ENCODE data around the gene EVC. TPM values are rescaled to one million over a fixed set of nuclear protein-coding genes. Genes with fewer than 3 reads are reported as not detected.

Gene EVC
- total RNA-seq, 2 donors from 2014 or later = 25.5 to 29.0 TPM

DNA sequence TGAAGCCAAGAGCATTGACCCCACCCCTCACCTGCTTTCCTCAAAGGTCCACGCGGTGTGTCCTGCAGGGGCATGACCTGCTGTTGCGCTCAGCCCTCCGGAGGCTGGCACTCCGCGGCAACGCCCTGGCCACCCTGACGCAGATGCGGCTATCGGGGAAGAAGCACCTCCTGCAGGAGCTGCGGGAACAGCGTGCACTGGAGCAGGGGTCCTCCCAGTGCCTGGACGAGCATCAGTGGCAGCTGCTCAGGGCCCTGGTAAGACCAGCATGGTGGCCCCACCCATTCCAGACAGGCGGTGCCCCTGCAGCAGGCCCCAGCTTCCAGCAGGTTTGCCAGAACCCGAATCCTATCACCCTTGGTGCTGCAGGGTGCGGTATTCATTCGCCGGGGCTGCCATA, 86.0 kb downstream of the EVC start:
- WGBS, 2 experiments (ENCODE audit: insufficient coverage in 1 of 2, insufficient read length in 1 of 2) = 91 to 93% methylated on average over 11 to 18 of the region's 18 CpGs

DNA sequence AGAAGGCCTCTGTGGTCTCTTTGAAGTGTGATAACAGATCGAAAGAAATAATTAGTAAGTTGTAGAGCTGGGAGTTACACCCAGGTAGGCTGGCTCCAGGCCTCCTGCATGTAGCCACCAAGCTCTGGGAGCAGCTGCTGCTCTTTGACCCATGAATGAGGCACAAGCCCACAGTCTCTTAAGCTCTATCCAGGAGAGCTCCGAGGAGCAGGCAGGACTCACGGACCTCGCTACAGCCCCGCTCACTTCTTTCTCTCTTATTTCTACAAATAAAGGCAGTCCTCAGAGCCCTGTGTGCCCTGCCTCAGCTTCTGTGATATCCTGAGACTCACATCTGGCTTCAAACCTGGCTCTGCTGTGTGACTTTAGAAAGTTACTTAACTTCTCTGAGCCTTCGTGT, 86.9 kb downstream of the EVC start:
- WGBS, 2 experiments (ENCODE audit: insufficient coverage in 1 of 2, insufficient read length in 1 of 2) = 96 to 100% methylated on average over 3 to 6 of the region's 6 CpGs
- peaks cover 51% of the 10 kb centered on the region for H3K36me3 Mint-ChIP-seq (ENCODE audit: low read depth)
- Histone ChIP-seq H3K27me3 (ENCODE audit: control insufficient read depth, insufficient read depth, low read length, poor library complexity, severe bottlenecking) (no peaks in the 10 kb centered on the region), H3K4me1 (ENCODE audit: control insufficient read depth, insufficient read depth, low read length) (no peaks in the 10 kb centered on the region), H3K9me3 (ENCODE audit: control insufficient read depth, low read length) (peaks cover 6% of the 10 kb centered on the region), H3K9ac (ENCODE audit: extremely low read depth, low read length, poor library complexity, severe bottlenecking) (no peak overlapping the region), H3K4me3 (ENCODE audit: low read length) (no peak overlapping the region), H3K36me3 (ENCODE audit: control insufficient read depth, insufficient read depth, low read length) (peaks cover 4% of the 10 kb centered on the region), H3K27ac (ENCODE audit: low read depth, low read length) (no peak overlapping the region)
- TF ChIP-seq, protein P1, sequence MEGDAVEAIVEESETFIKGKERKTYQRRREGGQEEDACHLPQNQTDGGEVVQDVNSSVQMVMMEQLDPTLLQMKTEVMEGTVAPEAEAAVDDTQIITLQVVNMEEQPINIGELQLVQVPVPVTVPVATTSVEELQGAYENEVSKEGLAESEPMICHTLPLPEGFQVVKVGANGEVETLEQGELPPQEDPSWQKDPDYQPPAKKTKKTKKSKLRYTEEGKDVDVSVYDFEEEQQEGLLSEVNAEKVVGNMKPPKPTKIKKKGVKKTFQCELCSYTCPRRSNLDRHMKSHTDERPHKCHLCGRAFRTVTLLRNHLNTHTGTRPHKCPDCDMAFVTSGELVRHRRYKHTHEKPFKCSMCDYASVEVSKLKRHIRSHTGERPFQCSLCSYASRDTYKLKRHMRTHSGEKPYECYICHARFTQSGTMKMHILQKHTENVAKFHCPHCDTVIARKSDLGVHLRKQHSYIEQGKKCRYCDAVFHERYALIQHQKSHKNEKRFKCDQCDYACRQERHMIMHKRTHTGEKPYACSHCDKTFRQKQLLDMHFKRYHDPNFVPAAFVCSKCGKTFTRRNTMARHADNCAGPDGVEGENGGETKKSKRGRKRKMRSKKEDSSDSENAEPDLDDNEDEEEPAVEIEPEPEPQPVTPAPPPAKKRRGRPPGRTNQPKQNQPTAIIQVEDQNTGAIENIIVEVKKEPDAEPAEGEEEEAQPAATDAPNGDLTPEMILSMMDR (conservative IDR thresholded peaks at IDR 0.05) = no peak
- H3K27me3 Mint-ChIP-seq (ENCODE audit: insufficient read depth) = no peaks in the 10 kb centered on the region
- H3K9me3 Mint-ChIP-seq = peaks cover 8% of the 10 kb centered on the region
- H3K27ac Mint-ChIP-seq = no peak overlapping the region
- H3K4me1 Mint-ChIP-seq = no peaks in the 10 kb centered on the region
- H3K4me3 Mint-ChIP-seq = no peak overlapping the region
- DNase-seq = no peak

More for the DNA sequence above, 86.0 kb downstream of the EVC start:
- H3K27me3 ChIP-seq (ENCODE audit: control insufficient read depth, insufficient read depth, low read length, poor library complexity, severe bottlenecking) = no peaks in the 10 kb centered on the region
- TF ChIP-seq, protein P1 (conservative IDR thresholded peaks at IDR 0.05) = no peak
- Mint-ChIP-seq H3K27ac (no peak overlapping the region), H3K9me3 (peaks cover 6% of the 10 kb centered on the region), H3K27me3 (ENCODE audit: insufficient read depth) (no peaks in the 10 kb centered on the region), H3K4me1 (no peaks in the 10 kb centered on the region), H3K4me3 (no peak overlapping the region), H3K36me3 (ENCODE audit: low read depth) (peaks cover 42% of the 10 kb centered on the region)
- DNase-seq = no peak
- no peak overlapping the region for H3K4me3 ChIP-seq (ENCODE audit: low read length)
- H3K36me3 ChIP-seq (ENCODE audit: control insufficient read depth, insufficient read depth, low read length) = peaks cover 4% of the 10 kb centered on the region
- H3K9me3 ChIP-seq (ENCODE audit: control insufficient read depth, low read length) = peaks cover 6% of the 10 kb centered on the region
- H3K4me1 ChIP-seq (ENCODE audit: control insufficient read depth, insufficient read depth, low read length) = no peaks in the 10 kb centered on the region
- no peak overlapping the region for H3K9ac ChIP-seq (ENCODE audit: extremely low read depth, low read length, poor library complexity, severe bottlenecking)
- no peak overlapping the region for H3K27ac ChIP-seq (ENCODE audit: low read depth, low read length)

DNA sequence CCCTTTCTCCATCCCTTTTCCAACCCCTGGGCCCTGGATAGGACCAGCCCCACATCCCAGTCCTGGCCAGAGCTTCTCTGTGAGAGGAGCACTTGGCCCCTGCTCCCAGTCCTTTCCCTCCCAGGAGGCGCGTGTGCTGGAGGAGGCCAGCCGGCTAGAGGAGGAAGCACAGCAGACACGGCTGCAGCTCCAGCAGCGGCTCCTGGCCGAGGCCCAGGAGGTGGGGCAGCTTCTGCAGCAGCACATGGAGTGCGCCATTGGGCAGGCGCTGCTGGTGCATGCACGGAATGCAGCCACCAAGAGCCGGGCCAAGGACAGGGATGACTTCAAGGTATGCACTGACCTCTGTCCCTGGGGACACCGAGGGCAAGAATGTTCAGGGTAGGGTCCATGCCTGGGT, 87.5 kb downstream of the EVC start:
- no peak for DNase-seq
- Mint-ChIP-seq H3K4me3 (no peak overlapping the region), H3K27me3 (ENCODE audit: insufficient read depth) (no peaks in the 10 kb centered on the region), H3K36me3 (ENCODE audit: low read depth) (peaks cover 54% of the 10 kb centered on the region), H3K27ac (no peak overlapping the region), H3K9me3 (peaks cover 8% of the 10 kb centered on the region), H3K4me1 (no peaks in the 10 kb centered on the region)
- Histone ChIP-seq H3K9ac (ENCODE audit: extremely low read depth, low read length, poor library complexity, severe bottlenecking) (no peak overlapping the region), H3K9me3 (ENCODE audit: control insufficient read depth, low read length) (peaks cover 6% of the 10 kb centered on the region), H3K36me3 (ENCODE audit: control insufficient read depth, insufficient read depth, low read length) (peaks cover 4% of the 10 kb centered on the region), H3K4me1 (ENCODE audit: control insufficient read depth, insufficient read depth, low read length) (no peaks in the 10 kb centered on the region), H3K27me3 (ENCODE audit: control insufficient read depth, insufficient read depth, low read length, poor library complexity, severe bottlenecking) (no peaks in the 10 kb centered on the region), H3K27ac (ENCODE audit: low read depth, low read length) (no peak overlapping the region), H3K4me3 (ENCODE audit: low read length) (no peak overlapping the region)
- TF ChIP-seq, protein P1 (conservative IDR thresholded peaks at IDR 0.05) = no peak
- 93 to 98% methylated on average over 11 of the region's 11 CpGs for WGBS, 2 experiments (ENCODE audit: insufficient coverage in 1 of 2, insufficient read length in 1 of 2)
